HepG2 (cell line): ENCODE results near the gene PPIG. TPM values are rescaled to one million over a fixed set of nuclear protein-coding genes. Genes with fewer than 3 reads are reported as not detected.
A peak's percentile ranks its signal among the peaks of the same experiment; 100 is the strongest.

Experiments
- ATM ChIP-seq: fragments of 450-650 bp; IDR thresholded peaks from 2 replicates; pipeline ENCODE4 v1.7.1; 2017; ENCODE audit warnings: mild to moderate bottlenecking, borderline replicate concordance
- GTF2F1 ChIP-seq: fragments of 150-350 bp; IDR thresholded peaks from 2 replicates; pipeline ENCODE4 v1.6.1; 2014; ENCODE audit warnings: low read length
- HINFP ChIP-seq: sonication (generic); formaldehyde crosslinking; IDR thresholded peaks from 2 replicates; pipeline ENCODE4 v1.4.0; 2020; ENCODE audit warnings: low read depth, mild to moderate bottlenecking, missing genetic modification reagents
- HMGA1 ChIP-seq: sonication (generic); formaldehyde crosslinking; conservative IDR thresholded peaks from 2 replicates; pipeline ENCODE4 v1.4.0; 2020; ENCODE audit warnings: missing genetic modification reagents
- ISX ChIP-seq: sonication (generic); formaldehyde crosslinking; conservative IDR thresholded peaks from 2 replicates; pipeline ENCODE4 v1.5.0; 2020; ENCODE audit warnings: missing genetic modification reagents
- KDM6A ChIP-seq: IDR thresholded peaks from 2 replicates; pipeline ENCODE4 v1.6.1; 2016; ENCODE audit warnings: low read depth
- MED1 ChIP-seq: sonication (generic); formaldehyde crosslinking; IDR thresholded peaks from 2 replicates; pipeline ENCODE4 v1.4.0; 2020; ENCODE audit warnings: missing genetic modification reagents
- MEIS1 ChIP-seq: sonication (generic); formaldehyde crosslinking; IDR thresholded peaks from 2 replicates; pipeline ENCODE4 v1.9.0; 2021; ENCODE audit warnings: mild to moderate bottlenecking, missing genetic modification reagents, moderate library complexity, borderline replicate concordance
- NFYC ChIP-seq: IDR thresholded peaks from 2 replicates; pipeline ENCODE4 v1.6.1; 2016; ENCODE audit warnings: missing genetic modification reagents, missing compliant biosample characterization
- PPARG ChIP-seq: conservative IDR thresholded peaks from 2 replicates; pipeline ENCODE4 v1.6.1; 2016; ENCODE audit warnings: missing biosample characterization, missing genetic modification reagents
- PRMT3 ChIP-seq: sonication (generic); formaldehyde crosslinking; IDR thresholded peaks from 2 replicates; pipeline ENCODE4 v1.8.1; 2022; ENCODE audit warnings: low read depth, mild to moderate bottlenecking, moderate library complexity, missing genetic modification reagents, borderline replicate concordance
- PRPF4 ChIP-seq: fragments of 200-400 bp; formaldehyde crosslinking; IDR thresholded peaks from 2 replicates; pipeline ENCODE4 v1.6.1; 2016; ENCODE audit warnings: low read length, low read depth; ENCODE audit not compliant: poor library complexity, severe bottlenecking
- TBX3 ChIP-seq: fragments of 450-650 bp; IDR thresholded peaks from 2 replicates; pipeline ENCODE4 v1.6.1; 2017; ENCODE audit warnings: antibody characterized with exemption, mild to moderate bottlenecking, inconsistent platforms, borderline replicate concordance
- THYN1 ChIP-seq: sonication (generic); formaldehyde crosslinking; IDR thresholded peaks from 2 replicates; pipeline ENCODE4 v1.8.1; 2023; ENCODE audit warnings: low read depth, mild to moderate bottlenecking, moderate library complexity, missing genetic modification reagents, borderline replicate concordance
- ZFP62 ChIP-seq: sonication (generic); formaldehyde crosslinking; IDR thresholded peaks from 2 replicates; pipeline ENCODE4 v1.4.0; 2020; ENCODE audit warnings: missing genetic modification reagents
- ZNF143 ChIP-seq: sonication (generic); formaldehyde crosslinking; IDR thresholded peaks from 2 replicates; pipeline ENCODE4 v1.4.0; 2020; ENCODE audit warnings: missing genetic modification reagents
- ZNF260 ChIP-seq: sonication (generic); formaldehyde crosslinking; IDR thresholded peaks from 2 replicates; pipeline ENCODE4 v1.4.0; 2020; ENCODE audit warnings: missing genetic modification reagents, low read depth, mild to moderate bottlenecking, borderline replicate concordance
- ZNF547 ChIP-seq: sonication (generic); formaldehyde crosslinking; IDR thresholded peaks from 2 replicates; pipeline ENCODE4 v1.5.1; 2020; ENCODE audit warnings: mild to moderate bottlenecking, missing genetic modification reagents
- ZNF577 ChIP-seq: sonication (generic); formaldehyde crosslinking; IDR thresholded peaks from 2 replicates; pipeline ENCODE4 v1.4.0; 2020; ENCODE audit warnings: mild to moderate bottlenecking, low read depth, missing genetic modification reagents, borderline replicate concordance
- ZNF660 ChIP-seq: sonication (generic); formaldehyde crosslinking; IDR thresholded peaks from 2 replicates; pipeline ENCODE4 v1.5.1; 2020; ENCODE audit warnings: mild to moderate bottlenecking, low read depth, missing genetic modification reagents, borderline replicate concordance
- polyA plus RNA-seq, 8 experiments: library from polyadenylated mRNA; depleted of rRNA in 3 of 8; stranded (reverse) in 7 of 8; unstranded in 1 of 8; fragments of >200 nt; fragmentation: Illumina TruSeq in 4 of 8; extraction: Trizol in 4 of 8; gene quantifications; 2 replicates each; pipeline versions ENCODE4 v1.2.1 to v1.2.3, GENCODE V29; 2011 to 2016; ENCODE audit warnings: low read depth in 4 of 8, missing spikeins in 1 of 8, mixed read lengths in 1 of 8; ENCODE audit not compliant: insufficient read depth in 1 of 8
- total RNA-seq, 5 experiments: library from RNA; depleted of rRNA; stranded (reverse); fragments of >200 nt; fragmentation: Illumina TruSeq; extraction: Trizol; gene quantifications; 2 replicates each; pipeline ENCODE4 v1.2.3, GENCODE V29; 2016; ENCODE audit warnings: low read depth in 1 of 5
- TF ChIP-seq, protein P1 (sequence below): sonication (generic); formaldehyde crosslinking; IDR thresholded peaks from 2 replicates; pipeline ENCODE4 v1.9.0; 2021; ENCODE audit warnings: missing genetic modification reagents, borderline replicate concordance
- TF ChIP-seq, protein P2 (sequence below): sonication (generic); formaldehyde crosslinking; IDR thresholded peaks from 2 replicates; pipeline ENCODE4 v1.4.0; 2020; ENCODE audit warnings: missing genetic modification reagents
- TF ChIP-seq, protein P3 (sequence below): sonication (generic); formaldehyde crosslinking; IDR thresholded peaks from 2 replicates; pipeline ENCODE4 v1.9.0; 2021; ENCODE audit warnings: missing genetic modification reagents, borderline replicate concordance

The PPIG gene
- total and polyA plus RNA-seq, 2 of the 13 experiments (the other 11 are each of a cell fraction or from before 2014, with no cell fraction given) = 31.3 to 81.0 TPM

DNA sequence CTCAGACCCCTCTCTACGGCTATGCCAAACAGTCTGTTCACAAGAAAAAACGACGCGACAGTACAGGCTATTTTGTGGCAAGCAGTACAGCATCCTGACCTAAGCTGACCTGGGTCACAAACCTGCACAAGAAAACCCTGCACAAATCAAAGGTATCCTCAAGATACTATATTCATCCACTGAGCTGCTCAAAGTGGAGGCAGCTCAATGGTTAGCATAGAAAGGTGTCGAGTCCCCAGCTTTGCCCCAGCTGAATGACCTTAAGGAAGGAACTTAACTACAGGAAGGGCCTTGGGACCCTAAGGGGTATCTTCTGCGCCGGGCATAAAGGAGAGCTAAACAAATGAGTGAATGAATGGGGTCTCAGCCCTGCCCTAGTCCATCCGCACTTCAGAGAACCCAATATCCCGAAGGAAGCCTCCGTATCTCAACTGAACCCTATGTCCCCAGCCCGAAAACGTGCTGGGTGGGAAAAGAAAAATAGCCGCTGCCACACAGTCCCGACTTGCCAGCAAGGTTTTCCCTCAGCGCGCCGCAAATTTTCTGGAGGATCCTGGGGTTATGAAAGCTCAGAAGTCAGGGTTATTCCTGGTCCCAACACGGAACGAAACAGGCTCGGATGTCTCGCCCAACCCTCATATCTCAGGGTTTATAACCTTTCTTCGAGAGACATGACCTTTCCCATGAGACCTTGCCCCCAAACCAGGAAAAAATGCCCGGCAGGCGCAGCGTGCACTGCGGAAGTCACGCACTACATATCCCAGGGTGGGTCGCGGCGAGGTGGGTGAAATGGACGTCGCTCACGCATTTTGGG, 10.8 kb upstream of the PPIG start, which contains the start of gene FASTKD1 (continued):
- TF ChIP-seq HINFP (no peak), THYN1 (no peak), ATM (no peak), ZNF577 (CRISPR knock-in tag) (no peak), ZNF143 (CRISPR knock-in tag) (peak; percentile 100), ZNF660 (CRISPR knock-in tag) (no peak), ZNF547 (CRISPR knock-in tag) (peak; percentile 81; the same call in 1 of the 2 replicates), ZFP62 (CRISPR knock-in tag) (0 out of 2 replicates have a peak, but pooled peaks have one; percentile 27), MED1 (CRISPR knock-in tag) (peak; percentile 85), KDM6A (CRISPR knock-in tag) (0 out of 2 replicates have a peak, but pooled peaks have one; percentile 42), PRPF4 (no peak), MEIS1 (CRISPR knock-in tag) (no peak; the same call in 1 of the 2 replicates), TBX3 (no peak; the same call in 1 of the 2 replicates), ISX (CRISPR knock-in tag) (no peak), GTF2F1 (no peak), HMGA1 (CRISPR knock-in tag) (no peak), PRMT3 (CRISPR knock-in tag) (no peak), NFYC (CRISPR knock-in tag) (peak; percentile 69), PPARG (CRISPR knock-in tag) (peak; percentile 88), ZNF260 (CRISPR knock-in tag) (no peak)
- TF ChIP-seq, protein P1, sequence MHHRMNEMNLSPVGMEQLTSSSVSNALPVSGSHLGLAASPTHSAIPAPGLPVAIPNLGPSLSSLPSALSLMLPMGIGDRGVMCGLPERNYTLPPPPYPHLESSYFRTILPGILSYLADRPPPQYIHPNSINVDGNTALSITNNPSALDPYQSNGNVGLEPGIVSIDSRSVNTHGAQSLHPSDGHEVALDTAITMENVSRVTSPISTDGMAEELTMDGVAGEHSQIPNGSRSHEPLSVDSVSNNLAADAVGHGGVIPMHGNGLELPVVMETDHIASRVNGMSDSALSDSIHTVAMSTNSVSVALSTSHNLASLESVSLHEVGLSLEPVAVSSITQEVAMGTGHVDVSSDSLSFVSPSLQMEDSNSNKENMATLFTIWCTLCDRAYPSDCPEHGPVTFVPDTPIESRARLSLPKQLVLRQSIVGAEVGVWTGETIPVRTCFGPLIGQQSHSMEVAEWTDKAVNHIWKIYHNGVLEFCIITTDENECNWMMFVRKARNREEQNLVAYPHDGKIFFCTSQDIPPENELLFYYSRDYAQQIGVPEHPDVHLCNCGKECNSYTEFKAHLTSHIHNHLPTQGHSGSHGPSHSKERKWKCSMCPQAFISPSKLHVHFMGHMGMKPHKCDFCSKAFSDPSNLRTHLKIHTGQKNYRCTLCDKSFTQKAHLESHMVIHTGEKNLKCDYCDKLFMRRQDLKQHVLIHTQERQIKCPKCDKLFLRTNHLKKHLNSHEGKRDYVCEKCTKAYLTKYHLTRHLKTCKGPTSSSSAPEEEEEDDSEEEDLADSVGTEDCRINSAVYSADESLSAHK (CRISPR knock-in tag) = no peak
- TF ChIP-seq, protein P2, sequence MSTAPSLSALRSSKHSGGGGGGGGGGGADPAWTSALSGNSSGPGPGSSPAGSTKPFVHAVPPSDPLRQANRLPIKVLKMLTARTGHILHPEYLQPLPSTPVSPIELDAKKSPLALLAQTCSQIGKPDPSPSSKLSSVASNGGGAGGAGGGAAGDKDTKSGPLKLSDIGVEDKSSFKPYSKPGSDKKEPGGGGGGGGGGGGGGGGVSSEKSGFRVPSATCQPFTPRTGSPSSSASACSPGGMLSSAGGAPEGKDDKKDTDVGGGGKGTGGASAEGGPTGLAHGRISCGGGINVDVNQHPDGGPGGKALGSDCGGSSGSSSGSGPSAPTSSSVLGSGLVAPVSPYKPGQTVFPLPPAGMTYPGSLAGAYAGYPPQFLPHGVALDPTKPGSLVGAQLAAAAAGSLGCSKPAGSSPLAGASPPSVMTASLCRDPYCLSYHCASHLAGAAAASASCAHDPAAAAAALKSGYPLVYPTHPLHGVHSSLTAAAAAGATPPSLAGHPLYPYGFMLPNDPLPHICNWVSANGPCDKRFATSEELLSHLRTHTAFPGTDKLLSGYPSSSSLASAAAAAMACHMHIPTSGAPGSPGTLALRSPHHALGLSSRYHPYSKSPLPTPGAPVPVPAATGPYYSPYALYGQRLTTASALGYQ = peak; percentile 91
- TF ChIP-seq, protein P3, sequence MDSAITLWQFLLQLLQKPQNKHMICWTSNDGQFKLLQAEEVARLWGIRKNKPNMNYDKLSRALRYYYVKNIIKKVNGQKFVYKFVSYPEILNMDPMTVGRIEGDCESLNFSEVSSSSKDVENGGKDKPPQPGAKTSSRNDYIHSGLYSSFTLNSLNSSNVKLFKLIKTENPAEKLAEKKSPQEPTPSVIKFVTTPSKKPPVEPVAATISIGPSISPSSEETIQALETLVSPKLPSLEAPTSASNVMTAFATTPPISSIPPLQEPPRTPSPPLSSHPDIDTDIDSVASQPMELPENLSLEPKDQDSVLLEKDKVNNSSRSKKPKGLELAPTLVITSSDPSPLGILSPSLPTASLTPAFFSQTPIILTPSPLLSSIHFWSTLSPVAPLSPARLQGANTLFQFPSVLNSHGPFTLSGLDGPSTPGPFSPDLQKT (CRISPR knock-in tag) = no peak
